GM15510 (cell line): Measurements from ENCODE around the gene ADAMTS3.

Source experiments
- POLR2A ChIP-seq: IDR thresholded peaks from 3 replicates; pipeline ENCODE4 v1.6.1; 2011; ENCODE audit warnings: borderline replicate concordance; ENCODE audit not compliant: insufficient read length; ENCODE audit errors: extremely low read depth

Gene ADAMTS3

GRCh38 chr4:72280252-72280651 lies 288.8 kb downstream of the ADAMTS3 start:
- TF ChIP-seq POLR2A = no peak

GRCh38 chr4:72275381-72275780 lies 293.6 kb downstream of the ADAMTS3 start:
- TF ChIP-seq POLR2A = no peak

GRCh38 chr4:72274251-72274650 lies 294.8 kb downstream of the ADAMTS3 start:
- TF ChIP-seq POLR2A = no peak

GRCh38 chr4:72255269-72255668 lies 313.8 kb downstream of the ADAMTS3 start:
- no peak for TF ChIP-seq POLR2A

- TF ChIP-seq POLR2A = no peak
These were observed 325.4 kb downstream of the ADAMTS3 start for GRCh38 chr4:72243641-72244040.

DNA sequence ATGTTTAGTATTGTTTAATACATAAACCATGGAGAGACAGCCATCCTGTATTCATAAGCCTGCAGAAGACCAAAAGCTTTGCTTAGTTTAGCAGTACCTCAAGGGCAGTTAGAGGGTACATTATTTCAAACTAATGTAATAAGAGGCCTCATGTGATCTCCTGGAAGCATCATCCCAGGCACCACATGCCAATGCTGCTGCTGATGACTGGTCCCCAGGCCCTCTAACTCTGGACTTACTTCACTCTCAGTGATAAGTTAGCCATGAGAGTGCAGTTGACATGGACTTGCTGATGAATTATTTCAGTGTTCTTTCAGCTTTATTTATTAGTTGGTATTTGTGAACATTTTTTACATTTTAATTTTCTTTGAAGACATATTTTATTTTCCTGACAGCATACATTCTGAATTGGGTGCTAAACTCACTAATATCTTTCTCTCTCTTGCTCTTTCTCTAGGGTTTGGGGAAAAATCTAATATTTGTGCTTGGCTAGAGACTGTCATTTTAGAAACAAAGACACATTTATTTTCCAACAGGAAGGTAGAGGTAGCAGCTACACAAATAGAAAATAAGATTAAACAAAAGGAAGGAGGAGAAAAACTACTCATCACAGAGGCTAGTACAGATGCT lies 329.4 kb downstream of the ADAMTS3 start:
- TF ChIP-seq POLR2A = no peak
